IPS DF 19.7 (cell line): ENCODE measurements around the gene TTPAL.

Experiments
- DNase-seq: peaks from one replicate; pipeline ENCODE4 v3.0.0-alpha.2; 2013; ENCODE audit warnings: low read depth, low spot score

The TTPAL gene

GRCh38 chr20:44496976-44497375 lies 21.3 kb downstream of the TTPAL start:
- DNase-seq, result no peak

DNA sequence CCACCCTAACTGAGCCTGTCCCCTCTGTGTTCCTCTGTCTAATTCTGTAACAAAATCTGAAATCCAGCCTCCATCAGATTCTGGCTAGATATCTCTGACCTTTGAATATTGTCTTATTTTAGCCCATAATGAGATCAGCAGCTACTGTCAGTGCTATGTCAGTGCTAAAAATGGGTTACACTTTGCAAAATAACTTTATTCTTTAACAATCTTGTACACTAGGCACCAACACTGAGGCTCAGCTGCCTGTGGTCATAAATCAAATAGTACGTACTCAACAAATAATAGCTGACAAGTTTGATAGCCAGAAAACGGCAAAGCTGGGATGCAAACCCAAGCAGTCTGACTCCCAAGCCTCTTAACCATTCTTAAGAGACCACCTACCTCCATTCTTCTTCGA lies 22.1 kb downstream of the TTPAL start:
- DNase-seq, result no peak

GRCh38 chr20:44500221-44500620 lies 24.5 kb downstream of the TTPAL start:
- no peak for DNase-seq

- no peak for DNase-seq
These were observed 25.8 kb downstream of the TTPAL start for GRCh38 chr20:44501448-44501847.

- DNase-seq, result no peak
These were observed 27.3 kb downstream of the TTPAL start for GRCh38 chr20:44502968-44503367.

DNA sequence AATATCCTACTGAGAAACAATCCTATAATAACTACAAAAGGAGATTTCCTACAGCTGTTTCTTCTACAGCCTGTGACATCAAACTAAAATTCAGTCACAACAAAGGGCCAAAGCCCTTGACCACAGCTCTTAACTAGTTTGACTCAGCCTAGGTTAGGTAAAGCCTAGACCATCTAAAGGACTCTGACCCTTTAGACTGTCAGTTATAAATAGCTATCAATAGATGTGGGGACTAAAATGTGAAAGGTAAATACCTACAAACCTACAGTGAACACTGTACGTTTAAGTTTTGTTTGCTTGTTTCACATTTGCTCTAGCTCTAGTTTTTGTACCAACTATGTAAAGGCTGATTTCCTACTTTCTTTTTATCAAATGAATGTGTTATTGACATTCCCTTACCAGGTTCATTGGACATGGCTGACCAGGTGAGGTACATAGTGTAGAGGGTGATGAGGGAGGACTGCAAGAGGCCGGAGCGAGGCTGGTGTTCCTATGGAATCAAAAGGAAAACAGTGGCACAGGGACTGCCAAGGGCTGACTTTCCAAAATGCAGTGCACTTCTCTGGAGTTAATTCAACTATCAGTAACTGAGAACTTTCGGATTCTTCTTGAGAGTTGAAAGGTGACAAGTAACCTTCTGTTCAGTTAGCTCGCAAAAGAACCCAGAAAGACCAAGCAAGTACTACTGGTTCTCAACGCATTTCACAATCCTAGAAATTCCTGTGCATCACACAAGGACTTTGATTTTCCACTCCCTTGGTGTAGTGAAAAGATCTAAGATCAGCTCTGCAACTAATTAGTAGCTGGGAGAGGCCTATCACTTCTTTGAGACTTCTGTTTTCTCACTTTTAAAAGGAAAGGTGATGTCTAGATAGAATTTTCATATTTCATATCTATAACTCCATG lies 29.0 kb downstream of the TTPAL start:
- DNase-seq, result no peak

DNA sequence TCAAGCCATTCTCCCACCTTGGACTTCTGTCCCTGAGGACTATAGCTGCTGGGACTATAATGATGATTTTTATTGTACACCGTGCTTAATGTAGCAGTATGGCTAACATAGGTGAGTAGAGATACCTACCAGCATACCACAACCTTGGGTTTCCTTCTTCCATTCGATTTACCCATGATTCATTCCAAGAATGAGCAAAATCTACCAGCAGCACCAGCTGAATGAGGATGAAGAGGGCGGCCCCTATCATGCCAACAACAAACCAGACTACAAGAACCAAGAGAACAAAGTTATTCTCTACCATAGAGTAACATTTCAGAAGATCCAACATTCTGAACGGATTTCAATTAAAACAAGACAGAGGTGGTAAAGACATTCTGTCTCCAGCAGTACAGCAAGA lies 34.1 kb downstream of the TTPAL start:
- DNase-seq, result no peak

GRCh38 chr20:44513871-44514270 lies 38.2 kb downstream of the TTPAL start:
- no peak for DNase-seq

DNA sequence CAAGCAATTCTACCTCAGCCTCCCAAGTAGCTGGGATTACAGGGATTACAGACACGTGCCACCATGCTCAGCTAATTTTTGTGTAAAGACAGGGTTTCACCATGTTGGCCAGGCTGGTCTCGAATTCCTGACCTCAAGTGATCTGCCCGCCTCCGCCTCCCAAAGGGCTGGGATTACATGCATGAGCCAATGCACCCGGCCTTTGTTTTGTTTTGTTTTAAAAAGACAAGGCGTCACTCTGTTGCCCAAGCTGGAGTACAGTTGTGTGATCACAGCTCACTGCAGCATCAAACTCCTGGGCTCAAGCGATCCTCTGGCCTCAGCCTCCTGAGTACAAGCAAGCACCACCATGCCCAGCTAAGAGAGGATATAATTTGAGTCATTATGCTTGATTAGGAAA lies 40.8 kb downstream of the TTPAL start:
- DNase-seq, result no peak

DNA sequence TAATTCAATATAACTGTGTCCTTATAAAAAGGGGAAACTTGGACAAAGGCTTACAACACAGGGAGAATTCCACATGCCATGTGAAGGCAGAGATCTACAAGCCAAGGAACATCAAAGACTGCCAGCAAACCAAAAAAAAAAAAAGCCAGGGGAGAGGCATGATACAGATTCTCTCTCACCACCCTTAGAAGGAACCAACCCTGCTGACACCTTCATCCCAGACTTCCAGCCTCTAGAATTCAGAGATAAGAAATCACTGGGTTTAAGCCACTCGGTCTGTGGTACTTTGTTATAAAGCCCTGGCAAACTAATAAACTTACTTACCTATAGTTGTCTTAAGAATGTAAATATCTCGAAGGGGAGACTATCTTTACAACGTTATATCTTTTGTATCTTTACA lies 41.8 kb downstream of the TTPAL start:
- DNase-seq, result no peak

DNA sequence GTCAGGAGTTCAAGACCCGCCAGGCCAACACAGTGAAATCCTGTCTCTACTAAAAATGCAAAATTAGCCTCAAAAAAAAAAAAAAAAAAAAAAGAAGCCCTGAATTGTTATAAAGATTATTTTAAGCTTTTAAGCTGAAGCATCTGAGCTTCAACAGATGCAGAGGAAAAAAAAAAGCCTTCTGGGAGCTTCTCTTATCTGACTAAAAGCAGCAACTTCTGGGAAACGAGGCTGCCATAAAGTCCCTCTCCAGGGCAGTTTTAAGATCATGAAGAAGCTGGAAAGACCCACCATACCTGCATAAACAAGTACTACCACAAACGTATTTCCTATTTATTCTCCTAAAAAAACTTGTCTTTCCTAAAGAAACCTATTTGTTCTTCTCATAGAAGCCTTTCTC lies 42.6 kb downstream of the TTPAL start:
- DNase-seq, result no peak

- no peak for DNase-seq
These were observed 45.2 kb downstream of the TTPAL start for GRCh38 chr20:44520881-44521280.

DNA sequence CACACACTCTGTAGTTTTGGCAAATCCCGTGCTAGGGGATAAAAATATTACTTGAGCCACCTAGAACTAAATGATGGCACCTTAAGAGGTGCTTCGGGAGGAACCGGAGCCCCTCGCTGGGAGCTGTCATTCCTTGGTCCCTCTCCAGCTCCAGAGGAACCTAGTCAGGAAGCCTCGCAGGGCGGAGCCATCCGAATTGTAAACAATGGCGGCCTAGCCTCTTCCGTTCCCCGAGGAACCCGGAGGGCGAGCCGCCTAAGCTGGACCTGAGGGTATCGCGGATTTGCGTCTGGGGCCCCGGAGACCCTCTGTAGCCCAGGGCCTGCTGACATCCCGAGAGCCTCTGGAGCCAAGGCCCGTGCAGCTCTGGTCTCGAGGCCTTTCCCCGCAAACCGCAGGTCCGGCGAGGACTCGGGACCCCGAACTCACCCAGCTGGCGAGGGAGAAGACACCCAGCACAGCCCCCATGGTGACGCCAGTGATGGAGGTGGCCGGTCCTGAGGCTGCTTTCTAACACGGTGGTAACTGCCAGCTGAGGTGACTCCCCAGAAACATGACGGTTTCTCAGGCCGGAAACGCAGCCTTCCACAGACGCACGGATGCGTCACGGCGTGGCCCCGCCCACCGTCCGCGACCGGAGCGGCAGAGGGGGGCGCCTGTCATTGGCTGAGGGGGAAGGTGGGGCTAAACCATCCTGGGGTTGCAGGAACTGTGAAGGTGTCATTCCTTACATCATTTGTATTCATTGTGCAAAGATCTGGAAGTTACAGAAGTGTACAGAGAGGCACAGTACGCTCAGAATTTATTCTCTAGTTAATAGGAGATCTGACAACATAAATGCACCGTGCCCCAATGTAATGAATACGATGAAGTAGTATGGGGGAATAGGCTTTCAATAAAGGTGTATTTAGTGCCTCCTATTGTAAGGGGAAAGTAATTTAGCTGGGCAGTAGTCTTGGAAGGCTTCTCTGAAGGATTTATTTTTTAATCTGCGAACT lies 46.1 kb downstream of the TTPAL start, which contains the start of gene SERINC3:
TSS of gene SERINC3 (minus strand) at position 587 of the 998 bp plus-strand sequence. CDS start at position 468, 119 bp downstream.
- DNase-seq, result peak; percentile 52

DNA sequence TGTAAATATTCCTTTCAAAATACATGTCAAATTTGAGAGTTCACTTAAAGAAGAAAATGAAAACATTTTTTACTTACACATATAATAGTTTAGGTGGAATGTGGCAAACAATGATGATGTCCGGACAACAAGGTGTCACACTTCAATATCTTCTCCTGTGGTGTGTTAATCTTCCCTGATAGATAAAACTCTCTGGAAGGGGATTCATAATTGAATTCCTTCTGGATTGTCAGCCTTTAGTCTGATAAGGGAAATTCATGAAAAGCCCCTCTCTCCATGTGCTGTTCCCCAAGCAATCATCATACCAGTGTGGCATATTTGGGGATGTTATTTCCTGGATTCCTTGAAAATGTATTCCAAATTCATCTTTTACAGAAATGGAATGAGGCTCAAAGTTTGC lies 47.2 kb downstream of the TTPAL start:
- no peak for DNase-seq

DNA sequence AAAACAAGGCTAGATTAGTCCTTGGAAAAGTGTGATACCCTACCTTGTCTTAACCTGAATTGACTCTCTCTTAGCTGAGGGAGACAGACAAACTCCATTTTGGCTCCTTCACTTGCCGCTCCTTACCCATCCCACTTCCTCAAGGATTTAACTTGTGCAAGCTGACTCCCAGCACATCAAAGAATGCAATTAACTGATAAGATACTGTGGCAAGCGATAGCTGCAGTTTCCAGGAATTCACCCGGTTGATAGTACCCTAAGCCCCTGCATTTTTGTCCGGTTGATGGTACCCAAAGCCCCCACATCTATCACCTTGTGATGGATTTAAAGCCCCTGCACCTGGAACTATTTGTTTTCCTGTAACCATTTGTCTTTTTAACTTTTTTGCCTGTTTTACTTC lies 48.1 kb downstream of the TTPAL start:
- DNase-seq, result no peak

DNA sequence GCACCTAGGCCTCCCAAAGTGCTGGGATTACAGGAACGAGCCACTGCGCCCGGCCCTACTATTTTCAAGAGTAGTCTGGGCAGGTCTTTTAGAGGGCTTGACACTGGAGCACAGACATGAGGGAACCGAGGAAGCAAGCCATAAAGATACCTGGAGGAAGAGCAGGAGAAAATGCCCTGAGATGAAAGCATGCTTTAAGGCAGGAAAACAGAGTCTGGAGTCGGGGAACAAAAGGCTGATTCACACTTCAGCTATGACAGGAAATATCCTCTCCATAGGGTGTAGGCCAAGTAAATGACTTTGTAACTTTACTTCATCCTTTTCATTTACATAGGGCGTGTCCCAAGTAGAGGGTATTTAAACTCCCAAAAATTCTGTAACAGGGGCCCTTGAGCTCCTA lies 50.5 kb downstream of the TTPAL start:
- peak; percentile 71 for DNase-seq

DNA sequence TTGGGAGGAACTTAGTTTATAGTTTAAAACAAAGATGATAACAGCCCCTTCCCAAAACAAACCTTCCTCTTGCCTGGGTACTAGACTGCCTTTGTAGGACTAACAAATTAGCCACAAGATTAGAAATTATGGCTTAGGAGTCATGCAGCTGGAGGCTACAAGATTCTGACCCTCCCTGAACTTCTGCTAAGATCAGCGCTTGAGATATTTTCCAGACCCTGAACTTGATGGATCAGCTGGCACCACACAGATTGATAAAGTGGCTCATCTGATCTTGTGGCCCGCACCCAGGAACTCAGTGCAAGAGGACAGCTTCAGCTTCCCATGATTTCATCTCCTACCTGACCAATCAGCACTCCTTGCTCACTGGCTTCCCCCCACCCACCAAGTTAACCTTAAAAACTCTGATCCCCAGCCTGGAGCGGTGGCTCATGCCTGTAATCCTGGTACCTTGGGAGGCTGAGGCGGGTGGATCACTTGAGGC lies 52.1 kb downstream of the TTPAL start:
- DNase-seq, result no peak

- no peak for DNase-seq
These were observed 52.6 kb downstream of the TTPAL start for GRCh38 chr20:44528309-44528708.

DNA sequence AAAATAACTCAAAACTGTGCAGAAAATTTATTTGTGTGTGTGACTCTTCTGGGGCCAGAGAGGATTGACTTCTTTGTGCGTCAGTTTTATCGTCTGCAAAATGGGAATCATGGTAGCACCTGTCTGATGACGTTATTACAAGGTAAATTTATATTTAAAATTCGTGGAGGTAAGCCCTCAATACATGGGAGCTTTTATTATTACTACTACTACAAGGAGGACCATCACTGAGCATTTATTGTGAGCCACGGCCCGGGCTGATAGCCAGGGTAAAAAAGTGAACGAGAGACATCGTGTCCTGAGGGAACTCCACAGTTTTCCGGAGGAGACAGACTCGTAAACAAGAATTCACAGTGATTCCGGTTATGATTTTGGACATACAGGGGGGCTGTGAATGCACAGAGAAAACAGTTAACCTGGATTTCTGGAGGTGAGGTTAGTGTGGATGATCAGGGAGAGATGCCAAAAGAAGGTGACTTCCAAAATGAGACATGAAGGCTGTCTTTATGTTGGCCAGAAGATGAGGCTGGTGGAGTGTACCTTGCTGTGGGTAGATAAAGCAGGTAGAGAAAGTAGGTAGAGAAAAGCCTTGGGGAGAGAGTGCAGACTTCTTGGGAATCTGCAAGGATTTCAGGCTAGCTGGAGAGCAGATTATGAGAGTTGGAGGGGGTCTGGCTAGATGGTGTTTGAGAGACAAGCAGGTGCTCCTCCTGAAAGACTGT lies 56.7 kb downstream of the TTPAL start:
- no peak for DNase-seq

DNA sequence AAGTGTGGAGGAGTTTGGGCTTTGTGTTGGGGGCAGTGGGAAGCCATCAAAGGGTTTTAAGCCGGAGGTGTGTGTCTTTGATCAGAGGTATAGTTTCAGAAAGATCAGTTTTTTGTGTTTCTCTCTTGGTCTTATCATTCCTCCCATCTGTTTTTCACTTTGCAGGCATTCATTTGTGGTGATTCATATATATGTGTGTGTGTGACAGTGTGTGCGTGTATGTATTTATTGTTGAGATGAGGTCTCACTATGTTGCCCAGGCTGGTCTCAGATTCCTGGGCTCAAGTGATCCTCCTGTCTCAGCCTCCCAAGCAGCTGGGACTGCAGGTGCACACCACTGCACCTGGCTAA lies 57.3 kb downstream of the TTPAL start:
- no peak for DNase-seq

GRCh38 chr20:44533928-44534327 lies 58.3 kb downstream of the TTPAL start:
- DNase-seq, result no peak

GRCh38 chr20:44536175-44536574 lies 60.5 kb downstream of the TTPAL start:
- DNase-seq, result no peak
